ENCODE data around the gene C16orf46.

GRCh38 chr16:81014672-81015071, 62.4 kb downstream of the C16orf46 start:
- TF ChIP-seq EZH2phosphoT487 (IDR thresholded peaks at IDR 0.05; ENCODE audit: unreplicated experiment) (no peak), CTCF (conservative IDR thresholded peaks at IDR 0.05; ENCODE audit: low read depth in 2 of 2) (no peak)

All from GM23338 (cell line).